SK-N-MC (cell line): ENCODE measurements around the gene FOXD1.

Experiments
- EZH2 ChIP-seq: fragments of 200-600 bp; sonication (generic); IDR thresholded peaks from one replicate; pipeline ENCODE4 v1.6.1; 2017; ENCODE audit warnings: antibody characterized with exemption
- POLR2AphosphoS5 ChIP-seq: IDR thresholded peaks from 2 replicates; pipeline ENCODE4 v1.6.1; 2012; ENCODE audit warnings: mild to moderate bottlenecking, low read depth, low read length, borderline replicate concordance

GRCh38 chr5:73448463-73449136 lies at the start of gene FOXD1:
- TF ChIP-seq POLR2AphosphoS5: peak; percentile 65; the same call in 1 of the 2 replicates
- TF ChIP-seq EZH2: no peak
